ENCODE results near the gene FIGN. TPM values are rescaled to one million over a fixed set of nuclear protein-coding genes. Genes with fewer than 3 reads are reported as not detected.

FIGN gene
- total and polyA plus RNA-seq, 9 of the 15 experiments (the other 6 are each of a cell fraction or from before 2014, with no cell fraction given) = 0.02 TPM; not detected in 8

DNA sequence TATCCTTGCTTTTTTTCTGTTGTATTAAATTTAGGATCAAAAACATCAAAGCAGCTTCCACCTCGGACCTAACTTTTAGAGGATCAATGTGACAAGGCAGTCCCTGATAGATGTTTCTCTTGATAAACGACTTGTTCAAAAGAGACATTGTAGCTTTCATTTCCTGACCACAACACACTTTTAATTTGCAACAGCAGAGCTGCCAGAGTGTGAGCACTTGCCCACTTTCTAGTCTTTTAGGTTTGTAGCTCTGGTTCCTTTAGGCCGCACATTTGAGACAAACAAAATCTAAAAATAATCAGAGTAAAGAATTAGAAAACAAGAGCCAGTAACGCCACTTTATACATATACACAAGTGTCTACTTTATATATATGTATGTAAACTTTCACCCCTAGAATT lies 3.1 kb downstream of the FIGN start (continued):
- TF ChIP-seq, protein P1, sequence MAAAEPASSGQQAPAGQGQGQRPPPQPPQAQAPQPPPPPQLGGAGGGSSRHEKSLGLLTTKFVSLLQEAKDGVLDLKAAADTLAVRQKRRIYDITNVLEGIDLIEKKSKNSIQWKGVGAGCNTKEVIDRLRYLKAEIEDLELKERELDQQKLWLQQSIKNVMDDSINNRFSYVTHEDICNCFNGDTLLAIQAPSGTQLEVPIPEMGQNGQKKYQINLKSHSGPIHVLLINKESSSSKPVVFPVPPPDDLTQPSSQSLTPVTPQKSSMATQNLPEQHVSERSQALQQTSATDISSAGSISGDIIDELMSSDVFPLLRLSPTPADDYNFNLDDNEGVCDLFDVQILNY (CRISPR knock-in tag; IDR thresholded peaks at IDR 0.05) = no peak
- TF ChIP-seq FOSL1 (tag; conservative IDR thresholded peaks at IDR 0.05) (no peak), ZNF583 (CRISPR knock-in tag; IDR thresholded peaks at IDR 0.05) (no peak), ZNF76 (CRISPR knock-in tag; IDR thresholded peaks at IDR 0.05; ENCODE audit: borderline replicate concordance) (no peak), NFE2L1 (tag; IDR thresholded peaks at IDR 0.05; ENCODE audit: borderline replicate concordance, low read depth) (no peak), CBX8 (IDR thresholded peaks at IDR 0.05; ENCODE audit: borderline replicate concordance, extremely low read depth, low read depth, low read length, poor library complexity, severe bottlenecking) (no peak)
- TF ChIP-seq, protein P2, sequence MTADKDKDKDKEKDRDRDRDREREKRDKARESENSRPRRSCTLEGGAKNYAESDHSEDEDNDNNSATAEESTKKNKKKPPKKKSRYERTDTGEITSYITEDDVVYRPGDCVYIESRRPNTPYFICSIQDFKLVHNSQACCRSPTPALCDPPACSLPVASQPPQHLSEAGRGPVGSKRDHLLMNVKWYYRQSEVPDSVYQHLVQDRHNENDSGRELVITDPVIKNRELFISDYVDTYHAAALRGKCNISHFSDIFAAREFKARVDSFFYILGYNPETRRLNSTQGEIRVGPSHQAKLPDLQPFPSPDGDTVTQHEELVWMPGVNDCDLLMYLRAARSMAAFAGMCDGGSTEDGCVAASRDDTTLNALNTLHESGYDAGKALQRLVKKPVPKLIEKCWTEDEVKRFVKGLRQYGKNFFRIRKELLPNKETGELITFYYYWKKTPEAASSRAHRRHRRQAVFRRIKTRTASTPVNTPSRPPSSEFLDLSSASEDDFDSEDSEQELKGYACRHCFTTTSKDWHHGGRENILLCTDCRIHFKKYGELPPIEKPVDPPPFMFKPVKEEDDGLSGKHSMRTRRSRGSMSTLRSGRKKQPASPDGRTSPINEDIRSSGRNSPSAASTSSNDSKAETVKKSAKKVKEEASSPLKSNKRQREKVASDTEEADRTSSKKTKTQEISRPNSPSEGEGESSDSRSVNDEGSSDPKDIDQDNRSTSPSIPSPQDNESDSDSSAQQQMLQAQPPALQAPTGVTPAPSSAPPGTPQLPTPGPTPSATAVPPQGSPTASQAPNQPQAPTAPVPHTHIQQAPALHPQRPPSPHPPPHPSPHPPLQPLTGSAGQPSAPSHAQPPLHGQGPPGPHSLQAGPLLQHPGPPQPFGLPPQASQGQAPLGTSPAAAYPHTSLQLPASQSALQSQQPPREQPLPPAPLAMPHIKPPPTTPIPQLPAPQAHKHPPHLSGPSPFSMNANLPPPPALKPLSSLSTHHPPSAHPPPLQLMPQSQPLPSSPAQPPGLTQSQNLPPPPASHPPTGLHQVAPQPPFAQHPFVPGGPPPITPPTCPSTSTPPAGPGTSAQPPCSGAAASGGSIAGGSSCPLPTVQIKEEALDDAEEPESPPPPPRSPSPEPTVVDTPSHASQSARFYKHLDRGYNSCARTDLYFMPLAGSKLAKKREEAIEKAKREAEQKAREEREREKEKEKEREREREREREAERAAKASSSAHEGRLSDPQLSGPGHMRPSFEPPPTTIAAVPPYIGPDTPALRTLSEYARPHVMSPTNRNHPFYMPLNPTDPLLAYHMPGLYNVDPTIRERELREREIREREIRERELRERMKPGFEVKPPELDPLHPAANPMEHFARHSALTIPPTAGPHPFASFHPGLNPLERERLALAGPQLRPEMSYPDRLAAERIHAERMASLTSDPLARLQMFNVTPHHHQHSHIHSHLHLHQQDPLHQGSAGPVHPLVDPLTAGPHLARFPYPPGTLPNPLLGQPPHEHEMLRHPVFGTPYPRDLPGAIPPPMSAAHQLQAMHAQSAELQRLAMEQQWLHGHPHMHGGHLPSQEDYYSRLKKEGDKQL (CRISPR knock-in tag; IDR thresholded peaks at IDR 0.05; ENCODE audit: borderline replicate concordance) = no peak
- TF ChIP-seq, protein P3, sequence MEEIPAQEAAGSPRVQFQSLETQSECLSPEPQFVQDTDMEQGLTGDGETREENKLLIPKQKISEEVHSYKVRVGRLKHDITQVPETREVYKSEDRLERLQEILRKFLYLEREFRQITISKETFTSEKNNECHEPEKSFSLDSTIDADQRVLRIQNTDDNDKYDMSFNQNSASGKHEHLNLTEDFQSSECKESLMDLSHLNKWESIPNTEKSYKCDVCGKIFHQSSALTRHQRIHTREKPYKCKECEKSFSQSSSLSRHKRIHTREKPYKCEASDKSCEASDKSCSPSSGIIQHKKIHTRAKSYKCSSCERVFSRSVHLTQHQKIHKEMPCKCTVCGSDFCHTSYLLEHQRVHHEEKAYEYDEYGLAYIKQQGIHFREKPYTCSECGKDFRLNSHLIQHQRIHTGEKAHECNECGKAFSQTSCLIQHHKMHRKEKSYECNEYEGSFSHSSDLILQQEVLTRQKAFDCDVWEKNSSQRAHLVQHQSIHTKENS (CRISPR knock-in tag; IDR thresholded peaks at IDR 0.05) = no peak

Measured in K562 (cell line).